HCT116 (cell line): ENCODE data around the gene IGDCC3. TPM values are rescaled to one million over a fixed set of nuclear protein-coding genes. Genes with fewer than 3 reads are reported as not detected.

Experiments
- ATAC-seq: fragments of 200-7000 bp; cut with Tn5 transposase; 2 replicates; pipeline ENCODE4 v1.9.1; 2020; ENCODE audit warnings: mild to moderate bottlenecking, moderate library complexity
- BruUV-seq: library from RNA; stranded (reverse); fragments of 400-500 nt; replicated peaks from 2 replicates; lab custom pipeline; 2021; lab: Mats Ljungman, UMichigan
- CTCF ChIA-PET: fragments of 300-600 bp; sonication (Branson Sonifier 250); formaldehyde crosslinking; loops from one replicate; lab custom pipeline; 2021; ENCODE audit warnings: antibody characterized with exemption; lab: Charles Lee
- POLR2A ChIA-PET: fragments of 300-600, 350-600 bp; sonication (Branson Sonifier 250); formaldehyde crosslinking; loops from one replicate; lab custom pipeline; 2021; ENCODE audit warnings: antibody characterized with exemption; lab: Charles Lee
- RAD21 ChIA-PET, 2 experiments: fragments of 300-600 bp; sonication (Branson Sonifier 250); formaldehyde crosslinking; loops; one replicate each; lab custom pipeline; 2023; ENCODE audit warnings: low total read pairs in 2 of 2; ENCODE audit not compliant: uncharacterized antibody in 2 of 2, unreplicated experiment in 2 of 2, low non-redundant PET in 1 of 2; lab: Charles Lee
- DNase-seq: peaks from one replicate; pipeline ENCODE4 v3.0.0-alpha.2; 2010; ENCODE audit warnings: low read depth, low spot score
- H2AFZ ChIP-seq: fragments of 200-600 bp; shearing (Covaris generic), sonication (generic); 2 replicates; pipeline ENCODE4 v1.6.1; 2017; ENCODE audit warnings: low read depth, mixed run types, mixed read lengths, antibody characterized with exemption, low read length; ENCODE audit not compliant: poor library complexity, severe bottlenecking
- H3K27ac ChIP-seq: 2 replicates; pipeline ENCODE4 v1.5.1; 2012; ENCODE audit warnings: low read depth, low read length
- H3K27me3 ChIP-seq: fragments of 200-600 bp; sonication (generic); 2 replicates; pipeline ENCODE4 v1.6.1; 2016; ENCODE audit warnings: mixed run types, low read length, mixed read lengths; ENCODE audit not compliant: insufficient read depth
- H3K36me3 ChIP-seq, 2 experiments: fragments of 200-500 bp in 1 of 2; fragments of 200-600 bp in 1 of 2; sonication (Bioruptor generic) in 1 of 2; sonication (generic) in 1 of 2; 2 replicates each; pipeline versions ENCODE4 v1.5.1 to v1.6.1; 2014 to 2016; ENCODE audit warnings: low read length in 2 of 2, inconsistent platforms in 1 of 2, mixed read lengths in 1 of 2, mixed run types in 1 of 2; ENCODE audit not compliant: insufficient read depth in 2 of 2, control insufficient read depth in 1 of 2
- H3K4me1 ChIP-seq, 2 experiments: fragments of 200-600 bp in 1 of 2; sonication (generic) in 1 of 2; 2 replicates each; pipeline versions ENCODE4 v1.5.1 to v1.6.1; 2012 to 2017; ENCODE audit warnings: low read length in 2 of 2, inconsistent platforms in 1 of 2, mild to moderate bottlenecking in 1 of 2, mixed read lengths in 1 of 2, mixed run types in 1 of 2, moderate library complexity in 1 of 2; ENCODE audit not compliant: insufficient read depth in 2 of 2, control insufficient read depth in 1 of 2
- H3K4me2 ChIP-seq: fragments of 200-600 bp; sonication (generic); 2 replicates; pipeline ENCODE4 v1.6.1; 2017; ENCODE audit warnings: mixed run types, low read length, mixed read lengths
- H3K4me3 ChIP-seq, 2 experiments: fragments of 200-600 bp in 1 of 2; sonication (generic) in 1 of 2; replicated peaks in 1 of 2; 2 replicates each; pipeline ENCODE4 v1.5.1; 2011 to 2016; ENCODE audit warnings: low read length in 2 of 2, control low read depth in 1 of 2, low read depth in 1 of 2, mild to moderate bottlenecking in 1 of 2, mixed read lengths in 1 of 2, mixed run types in 1 of 2
- H3K79me2 ChIP-seq: fragments of 200-600 bp; sonication (generic); 2 replicates; pipeline ENCODE4 v1.6.1; 2017; ENCODE audit warnings: mild to moderate bottlenecking, mixed run types, low read length, moderate library complexity, mixed read lengths; ENCODE audit not compliant: insufficient read depth
- H3K9ac ChIP-seq: fragments of 200-600 bp; sonication (generic); 2 replicates; pipeline ENCODE4 v1.6.1; 2016; ENCODE audit warnings: low read length, mixed read lengths
- H3K9me2 ChIP-seq: fragments of 200-600 bp; sonication (generic), shearing (Covaris generic); 2 replicates; pipeline ENCODE4 v1.6.1; 2017; ENCODE audit warnings: mixed run types, mild to moderate bottlenecking, moderate library complexity; ENCODE audit not compliant: insufficient read depth
- H3K9me3 ChIP-seq, 2 experiments: fragments of 200-500 bp in 1 of 2; fragments of 200-600 bp in 1 of 2; sonication (Bioruptor generic) in 1 of 2; sonication (generic) in 1 of 2; 2 replicates each; pipeline ENCODE4 v1.6.1; 2014 to 2017; ENCODE audit warnings: low read length in 2 of 2, mixed read lengths in 2 of 2, inconsistent platforms in 1 of 2, low read depth in 1 of 2, mild to moderate bottlenecking in 1 of 2, mixed run types in 1 of 2, moderate library complexity in 1 of 2; ENCODE audit not compliant: control insufficient read depth in 1 of 2, insufficient read depth in 1 of 2
- H4K20me1 ChIP-seq: fragments of 200-600 bp; sonication (generic), shearing (Covaris generic); 2 replicates; pipeline ENCODE4 v1.6.1; 2017; ENCODE audit warnings: mixed run types, mild to moderate bottlenecking, moderate library complexity; ENCODE audit not compliant: insufficient read depth
- CBX3 ChIP-seq: IDR thresholded peaks from 2 replicates; pipeline ENCODE4 v1.6.1; 2012; ENCODE audit warnings: low read depth
- CEBPB ChIP-seq: IDR thresholded peaks from 2 replicates; pipeline ENCODE4 v1.6.1; 2012; ENCODE audit warnings: low read depth
- EGR1 ChIP-seq: IDR thresholded peaks from 2 replicates; pipeline ENCODE4 v1.6.1; 2012; ENCODE audit warnings: low read depth
- ELF1 ChIP-seq: IDR thresholded peaks from 2 replicates; pipeline ENCODE4 v1.6.1; 2012; ENCODE audit warnings: low read depth, borderline replicate concordance
- EZH2 ChIP-seq: fragments of 200-600 bp; sonication (generic); IDR thresholded peaks from 2 replicates; pipeline ENCODE4 v1.6.1; 2017; ENCODE audit warnings: antibody characterized with exemption, mixed run types
- EZH2phosphoT487 ChIP-seq: fragments of 200-600 bp; IDR thresholded peaks from 2 replicates; pipeline ENCODE4 v1.6.1; 2018; ENCODE audit warnings: antibody characterized with exemption, borderline replicate concordance
- FOSL1 ChIP-seq: IDR thresholded peaks from 2 replicates; pipeline ENCODE4 v1.6.1; 2012; ENCODE audit warnings: low read depth
- POLR2A ChIP-seq: IDR thresholded peaks from 2 replicates; pipeline ENCODE4 v1.7.0; 2011; ENCODE audit warnings: borderline replicate concordance; ENCODE audit not compliant: insufficient read depth, insufficient read length; ENCODE audit errors: extremely low read depth
- POLR2AphosphoS5 ChIP-seq: IDR thresholded peaks from 2 replicates; pipeline ENCODE4 v1.6.1; 2011; ENCODE audit warnings: mild to moderate bottlenecking, low read depth, low read length, moderate library complexity
- intact Hi-C: fragments of 100-400 bp; cut with micrococcal nuclease; formaldehyde crosslinking; loops from 2 replicates; pipeline ENCODE4 v1.10.0; 2022
- total RNA-seq: library from RNA; stranded (reverse); gene quantifications from one replicate; pipeline ENCODE4 v1.2.1, GENCODE V29; 2021; ENCODE audit not compliant: unreplicated experiment
- TF ChIP-seq, protein P1 (sequence below), 3 experiments: fragments of 200-600 bp in 1 of 3; sonication (generic) in 1 of 3; IDR thresholded peaks in 2 of 3; conservative IDR thresholded peaks in 1 of 3; 2 replicates each; pipeline ENCODE4 v1.5.1; 2012 to 2017; ENCODE audit warnings: low read depth in 2 of 3, low read length in 2 of 3, antibody characterized with exemption in 1 of 3, borderline replicate concordance in 1 of 3, control low read depth in 1 of 3, mild to moderate bottlenecking in 1 of 3, mixed read lengths in 1 of 3, mixed run types in 1 of 3, moderate library complexity in 1 of 3; ENCODE audit not compliant: insufficient read depth in 1 of 3
- TF ChIP-seq, protein P2 (sequence below): IDR thresholded peaks from 2 replicates; pipeline ENCODE4 v1.6.1; 2012; ENCODE audit warnings: low read depth
- TF ChIP-seq, protein P3 (sequence below): IDR thresholded peaks from 2 replicates; pipeline ENCODE4 v1.6.1; 2012

IGDCC3 gene
- total RNA-seq, 1 experiment from 2014 or later, result 0.44 TPM

DNA sequence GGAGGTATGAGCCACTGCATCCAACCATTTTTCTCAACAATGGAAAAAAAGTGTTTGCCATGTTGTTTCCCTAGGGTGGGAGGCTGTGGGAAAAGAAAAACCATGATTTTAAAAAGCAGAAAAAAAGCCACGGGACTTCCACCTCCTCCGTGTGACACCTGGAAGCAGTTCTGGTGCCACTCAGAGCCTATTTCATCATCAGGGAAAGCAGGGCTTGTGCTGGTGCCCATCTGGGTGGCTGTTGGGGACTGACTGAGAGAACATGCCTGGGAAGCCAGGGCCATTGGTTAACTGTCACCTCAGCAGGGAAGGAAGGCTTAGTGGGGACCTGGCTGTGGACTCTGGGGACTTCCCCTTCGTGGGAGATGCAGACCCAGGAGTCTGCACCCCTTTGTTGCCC is 66.0 kb downstream of the IGDCC3 start:
- DNase-seq, result no peak
- ATAC-seq, result no peak
- RAD21 ChIA-PET, result no interaction called here
- no peaks in the 10 kb centered on the region for H3K9me2 ChIP-seq
- POLR2A ChIA-PET, result no interaction called here
- peaks cover 0 to 4% of the 10 kb centered on the region in 2 experiments; a peak in 1 of 4 replicates for H3K4me1 ChIP-seq
- TF ChIP-seq CEBPB, result no peak
- no peak for TF ChIP-seq FOSL1
- TF ChIP-seq, protein P1, sequence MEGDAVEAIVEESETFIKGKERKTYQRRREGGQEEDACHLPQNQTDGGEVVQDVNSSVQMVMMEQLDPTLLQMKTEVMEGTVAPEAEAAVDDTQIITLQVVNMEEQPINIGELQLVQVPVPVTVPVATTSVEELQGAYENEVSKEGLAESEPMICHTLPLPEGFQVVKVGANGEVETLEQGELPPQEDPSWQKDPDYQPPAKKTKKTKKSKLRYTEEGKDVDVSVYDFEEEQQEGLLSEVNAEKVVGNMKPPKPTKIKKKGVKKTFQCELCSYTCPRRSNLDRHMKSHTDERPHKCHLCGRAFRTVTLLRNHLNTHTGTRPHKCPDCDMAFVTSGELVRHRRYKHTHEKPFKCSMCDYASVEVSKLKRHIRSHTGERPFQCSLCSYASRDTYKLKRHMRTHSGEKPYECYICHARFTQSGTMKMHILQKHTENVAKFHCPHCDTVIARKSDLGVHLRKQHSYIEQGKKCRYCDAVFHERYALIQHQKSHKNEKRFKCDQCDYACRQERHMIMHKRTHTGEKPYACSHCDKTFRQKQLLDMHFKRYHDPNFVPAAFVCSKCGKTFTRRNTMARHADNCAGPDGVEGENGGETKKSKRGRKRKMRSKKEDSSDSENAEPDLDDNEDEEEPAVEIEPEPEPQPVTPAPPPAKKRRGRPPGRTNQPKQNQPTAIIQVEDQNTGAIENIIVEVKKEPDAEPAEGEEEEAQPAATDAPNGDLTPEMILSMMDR (IDR thresholded peaks at IDR 0.05 in 2 of 3, conservative IDR thresholded peaks at IDR 0.05 in 1 of 3; ENCODE audit: borderline replicate concordance in 1 of 3, insufficient read depth in 1 of 3, low read depth in 2 of 3, low read length in 2 of 3), result no peak
- no peak for TF ChIP-seq EZH2
- TF ChIP-seq POLR2AphosphoS5, result no peak
- no peak for TF ChIP-seq ELF1
- TF ChIP-seq, protein P2, sequence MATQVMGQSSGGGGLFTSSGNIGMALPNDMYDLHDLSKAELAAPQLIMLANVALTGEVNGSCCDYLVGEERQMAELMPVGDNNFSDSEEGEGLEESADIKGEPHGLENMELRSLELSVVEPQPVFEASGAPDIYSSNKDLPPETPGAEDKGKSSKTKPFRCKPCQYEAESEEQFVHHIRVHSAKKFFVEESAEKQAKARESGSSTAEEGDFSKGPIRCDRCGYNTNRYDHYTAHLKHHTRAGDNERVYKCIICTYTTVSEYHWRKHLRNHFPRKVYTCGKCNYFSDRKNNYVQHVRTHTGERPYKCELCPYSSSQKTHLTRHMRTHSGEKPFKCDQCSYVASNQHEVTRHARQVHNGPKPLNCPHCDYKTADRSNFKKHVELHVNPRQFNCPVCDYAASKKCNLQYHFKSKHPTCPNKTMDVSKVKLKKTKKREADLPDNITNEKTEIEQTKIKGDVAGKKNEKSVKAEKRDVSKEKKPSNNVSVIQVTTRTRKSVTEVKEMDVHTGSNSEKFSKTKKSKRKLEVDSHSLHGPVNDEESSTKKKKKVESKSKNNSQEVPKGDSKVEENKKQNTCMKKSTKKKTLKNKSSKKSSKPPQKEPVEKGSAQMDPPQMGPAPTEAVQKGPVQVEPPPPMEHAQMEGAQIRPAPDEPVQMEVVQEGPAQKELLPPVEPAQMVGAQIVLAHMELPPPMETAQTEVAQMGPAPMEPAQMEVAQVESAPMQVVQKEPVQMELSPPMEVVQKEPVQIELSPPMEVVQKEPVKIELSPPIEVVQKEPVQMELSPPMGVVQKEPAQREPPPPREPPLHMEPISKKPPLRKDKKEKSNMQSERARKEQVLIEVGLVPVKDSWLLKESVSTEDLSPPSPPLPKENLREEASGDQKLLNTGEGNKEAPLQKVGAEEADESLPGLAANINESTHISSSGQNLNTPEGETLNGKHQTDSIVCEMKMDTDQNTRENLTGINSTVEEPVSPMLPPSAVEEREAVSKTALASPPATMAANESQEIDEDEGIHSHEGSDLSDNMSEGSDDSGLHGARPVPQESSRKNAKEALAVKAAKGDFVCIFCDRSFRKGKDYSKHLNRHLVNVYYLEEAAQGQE, result no peak
- no peak for TF ChIP-seq POLR2A
- TF ChIP-seq, protein P3, sequence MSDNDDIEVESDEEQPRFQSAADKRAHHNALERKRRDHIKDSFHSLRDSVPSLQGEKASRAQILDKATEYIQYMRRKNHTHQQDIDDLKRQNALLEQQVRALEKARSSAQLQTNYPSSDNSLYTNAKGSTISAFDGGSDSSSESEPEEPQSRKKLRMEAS, result no peak
- no peak for TF ChIP-seq EGR1
- no peak for TF ChIP-seq CBX3
- no peak for TF ChIP-seq EZH2phosphoT487
- no peaks in the 10 kb centered on the region for H3K27me3 ChIP-seq
- H3K79me2 ChIP-seq, result no peaks in the 10 kb centered on the region
- no peak overlapping the region for H3K4me2 ChIP-seq
- no peak overlapping the region for H2AFZ ChIP-seq
- no peaks in the 10 kb centered on the region for H3K36me3 ChIP-seq
- H3K9me3 ChIP-seq, result no peaks in the 10 kb centered on the region
- BruUV-seq, result no TSS peak
- H3K9ac ChIP-seq, result no peak overlapping the region
- no peak overlapping the region for H3K4me3 ChIP-seq
- H3K27ac ChIP-seq, result no peak overlapping the region
- intact Hi-C loops, result loop anchor here (10.0 kb wide), 1 partner anchor 523 kb away; no protein-coding TSS in a partner anchor
- no peaks in the 10 kb centered on the region for H4K20me1 ChIP-seq
- CTCF ChIA-PET, result no interaction called here
